Measurements from ENCODE around the gene RAB34. TPM values are rescaled to one million over a fixed set of nuclear protein-coding genes. Genes with fewer than 3 reads are reported as not detected.
A peak's percentile ranks its signal among the peaks of the same experiment; 100 is the strongest.

The RAB34 gene
- total and polyA plus RNA-seq, 9 of the 15 experiments (the other 6 are each of a cell fraction or from before 2014, with no cell fraction given), result 0.07 to 3.8 (median 0.46) TPM; not detected in 1

- TF ChIP-seq, protein P1, sequence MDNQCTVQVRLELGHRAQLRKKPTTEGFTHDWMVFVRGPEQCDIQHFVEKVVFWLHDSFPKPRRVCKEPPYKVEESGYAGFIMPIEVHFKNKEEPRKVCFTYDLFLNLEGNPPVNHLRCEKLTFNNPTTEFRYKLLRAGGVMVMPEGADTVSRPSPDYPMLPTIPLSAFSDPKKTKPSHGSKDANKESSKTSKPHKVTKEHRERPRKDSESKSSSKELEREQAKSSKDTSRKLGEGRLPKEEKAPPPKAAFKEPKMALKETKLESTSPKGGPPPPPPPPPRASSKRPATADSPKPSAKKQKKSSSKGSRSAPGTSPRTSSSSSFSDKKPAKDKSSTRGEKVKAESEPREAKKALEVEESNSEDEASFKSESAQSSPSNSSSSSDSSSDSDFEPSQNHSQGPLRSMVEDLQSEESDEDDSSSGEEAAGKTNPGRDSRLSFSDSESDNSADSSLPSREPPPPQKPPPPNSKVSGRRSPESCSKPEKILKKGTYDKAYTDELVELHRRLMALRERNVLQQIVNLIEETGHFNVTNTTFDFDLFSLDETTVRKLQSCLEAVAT (IDR thresholded peaks at IDR 0.05), result peak in 1 of 2 experiments; percentile 95; a peak in 2 of 4 replicates
- TF ChIP-seq CXXC5 (CRISPR knock-in tag; IDR thresholded peaks at IDR 0.05) (peak; percentile 48), POLR2H (tag; IDR thresholded peaks at IDR 0.05; ENCODE audit: low read depth) (0 out of 2 replicates have a peak, but pooled peaks have one; percentile 46), ILF3 (IDR thresholded peaks at IDR 0.05; ENCODE audit: borderline replicate concordance) (0 out of 2 replicates have a peak, but pooled peaks have one; percentile 16), NBN (IDR thresholded peaks at IDR 0.05; ENCODE audit: low read depth) (peak; percentile 89), SOX6 (IDR thresholded peaks at IDR 0.05) (peak; percentile 69), GTF2F1 (IDR thresholded peaks at IDR 0.05; ENCODE audit: low read depth, low read length) (no peak), POU5F1 (IDR thresholded peaks at IDR 0.05; ENCODE audit: borderline replicate concordance, low read depth, low read length, partially characterized antibody) (peak; percentile 23), ELF2 (CRISPR knock-in tag; IDR thresholded peaks at IDR 0.05) (0 out of 2 replicates have a peak, but pooled peaks have one; percentile 27), KLF13 (tag; IDR thresholded peaks at IDR 0.05; ENCODE audit: borderline replicate concordance, low read depth) (0 out of 2 replicates have a peak, but pooled peaks have one; percentile 39), USF2 (CRISPR knock-in tag; IDR thresholded peaks at IDR 0.05) (no peak), TBL1XR1 (IDR thresholded peaks at IDR 0.05; ENCODE audit: low read length in 2 of 2) (peak; percentile 24 to 29; a peak in 1 of 4 replicates), HMGXB4 (CRISPR knock-in tag; IDR thresholded peaks at IDR 0.05) (0 out of 2 replicates have a peak, but pooled peaks have one; percentile 68), NEUROD1 (IDR thresholded peaks at IDR 0.05; ENCODE audit: borderline replicate concordance, low read depth, low read length, partially characterized antibody) (peak; percentile 76), ZNF644 (tag; IDR thresholded peaks at IDR 0.05; ENCODE audit: low read depth) (no peak), ZNF143 (CRISPR knock-in tag; IDR thresholded peaks at IDR 0.05) (0 out of 2 replicates have a peak, but pooled peaks have one; percentile 29), SMC3 (conservative IDR thresholded peaks at IDR 0.05; ENCODE audit: insufficient read depth, low read depth, low read length) (peak; percentile 99), CBFA2T2 (conservative IDR thresholded peaks at IDR 0.05) (no peak)
- TF ChIP-seq, protein P2, sequence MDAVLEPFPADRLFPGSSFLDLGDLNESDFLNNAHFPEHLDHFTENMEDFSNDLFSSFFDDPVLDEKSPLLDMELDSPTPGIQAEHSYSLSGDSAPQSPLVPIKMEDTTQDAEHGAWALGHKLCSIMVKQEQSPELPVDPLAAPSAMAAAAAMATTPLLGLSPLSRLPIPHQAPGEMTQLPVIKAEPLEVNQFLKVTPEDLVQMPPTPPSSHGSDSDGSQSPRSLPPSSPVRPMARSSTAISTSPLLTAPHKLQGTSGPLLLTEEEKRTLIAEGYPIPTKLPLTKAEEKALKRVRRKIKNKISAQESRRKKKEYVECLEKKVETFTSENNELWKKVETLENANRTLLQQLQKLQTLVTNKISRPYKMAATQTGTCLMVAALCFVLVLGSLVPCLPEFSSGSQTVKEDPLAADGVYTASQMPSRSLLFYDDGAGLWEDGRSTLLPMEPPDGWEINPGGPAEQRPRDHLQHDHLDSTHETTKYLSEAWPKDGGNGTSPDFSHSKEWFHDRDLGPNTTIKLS (IDR thresholded peaks at IDR 0.05; ENCODE audit: borderline replicate concordance, low read depth), result peak; percentile 39; the same call in 1 of the 2 replicates
These were observed 32.7 kb upstream of the RAB34 start (continued) for GRCh38 chr17:28750178-28751047.
